Measurements from ENCODE around the gene GXYLT2.

The GXYLT2 gene

GRCh38 chr3:72961752-72962151 lies 73.9 kb downstream of the GXYLT2 start:
- Histone ChIP-seq H3K27ac (ENCODE audit: low read depth, low read length) (no peak overlapping the region), H3K4me3 (ENCODE audit: low read length) (no peak overlapping the region), H3K79me1 (ENCODE audit: low read length) (no peaks in the 10 kb centered on the region), H2BK120ac (ENCODE audit: low read depth, low read length) (no peak overlapping the region), H2BK5ac (ENCODE audit: low read length) (no peak overlapping the region), H4K5ac (ENCODE audit: low read length) (no peak overlapping the region), H3K56ac (ENCODE audit: low read length) (no peak overlapping the region), H3K4ac (ENCODE audit: low read depth, low read length) (no peak overlapping the region), H3K18ac (ENCODE audit: low read length) (no peak overlapping the region), H3K4me1 (ENCODE audit: control insufficient read depth, low read depth, low read length) (no peaks in the 10 kb centered on the region), H3K23ac (ENCODE audit: low read length) (no peak overlapping the region), H3K36me3 (ENCODE audit: control insufficient read depth, insufficient read depth, low read length) (no peaks in the 10 kb centered on the region), H3K79me2 (ENCODE audit: control insufficient read depth, insufficient read depth, low read length) (no peaks in the 10 kb centered on the region), H4K8ac (ENCODE audit: low read depth, low read length) (no peak overlapping the region), H3K9ac (ENCODE audit: low read length) (no peak overlapping the region), H2BK15ac (replicated peaks; ENCODE audit: low read depth) (no peak overlapping the region), H3K4me2 (ENCODE audit: low read length) (no peak overlapping the region), H2AK5ac (ENCODE audit: low read length) (no peak overlapping the region), H3K27me3 (ENCODE audit: insufficient read depth, low read length, poor library complexity) (no peaks in the 10 kb centered on the region)
- no CpG with 5 or more reads among the region's 4 CpGs for WGBS (ENCODE audit: extremely low coverage, insufficient coverage, low lambda C conversion rate)
- DNase-seq = no peak

- H2BK15ac ChIP-seq (replicated peaks; ENCODE audit: low read depth) = no peak overlapping the region
- no peaks in the 10 kb centered on the region for H3K36me3 ChIP-seq (ENCODE audit: control insufficient read depth, insufficient read depth, low read length)
- no peak overlapping the region for H3K4ac ChIP-seq (ENCODE audit: low read depth, low read length)
Measured at GRCh38 chr3:72962317-72962716, 74.5 kb downstream of the GXYLT2 start.

GRCh38 chr3:72964633-72965032 lies 76.8 kb downstream of the GXYLT2 start:
- H3K23ac ChIP-seq (ENCODE audit: low read length) = no peak overlapping the region
- H2AK5ac ChIP-seq (ENCODE audit: low read length) = no peak overlapping the region
- no peak overlapping the region for H2BK15ac ChIP-seq (replicated peaks; ENCODE audit: low read depth)
- no peak overlapping the region for H3K9ac ChIP-seq (ENCODE audit: low read length)
- no peaks in the 10 kb centered on the region for H3K36me3 ChIP-seq (ENCODE audit: control insufficient read depth, insufficient read depth, low read length)
- no peak overlapping the region for H2BK120ac ChIP-seq (ENCODE audit: low read depth, low read length)
- H3K4me1 ChIP-seq (ENCODE audit: control insufficient read depth, low read depth, low read length) = no peaks in the 10 kb centered on the region
- H3K79me2 ChIP-seq (ENCODE audit: control insufficient read depth, insufficient read depth, low read length) = no peaks in the 10 kb centered on the region
- no peak overlapping the region for H3K4me3 ChIP-seq (ENCODE audit: low read length)
- H3K4me2 ChIP-seq (ENCODE audit: low read length) = no peak overlapping the region
- no peaks in the 10 kb centered on the region for H3K27me3 ChIP-seq (ENCODE audit: insufficient read depth, low read length, poor library complexity)
- H3K4ac ChIP-seq (ENCODE audit: low read depth, low read length) = no peak overlapping the region
- H3K56ac ChIP-seq (ENCODE audit: low read length) = no peak overlapping the region
- DNase-seq = no peak
- H3K18ac ChIP-seq (ENCODE audit: low read length) = no peak overlapping the region
- H3K27ac ChIP-seq (ENCODE audit: low read depth, low read length) = no peak overlapping the region
- no peaks in the 10 kb centered on the region for H3K79me1 ChIP-seq (ENCODE audit: low read length)
- no peak overlapping the region for H4K8ac ChIP-seq (ENCODE audit: low read depth, low read length)
- no peak overlapping the region for H4K5ac ChIP-seq (ENCODE audit: low read length)
- H2BK5ac ChIP-seq (ENCODE audit: low read length) = no peak overlapping the region

More at GRCh38 chr3:72962317-72962716, 74.5 kb downstream of the GXYLT2 start:
- H3K9ac ChIP-seq (ENCODE audit: low read length) = no peak overlapping the region
- no peaks in the 10 kb centered on the region for H3K27me3 ChIP-seq (ENCODE audit: insufficient read depth, low read length, poor library complexity)
- no peak overlapping the region for H3K27ac ChIP-seq (ENCODE audit: low read depth, low read length)
- no peaks in the 10 kb centered on the region for H3K79me1 ChIP-seq (ENCODE audit: low read length)
- H3K4me1 ChIP-seq (ENCODE audit: control insufficient read depth, low read depth, low read length) = no peaks in the 10 kb centered on the region
- H3K4me3 ChIP-seq (ENCODE audit: low read length) = no peak overlapping the region
- H3K56ac ChIP-seq (ENCODE audit: low read length) = no peak overlapping the region
- DNase-seq = no peak
- H3K23ac ChIP-seq (ENCODE audit: low read length) = no peak overlapping the region
- no peak overlapping the region for H3K18ac ChIP-seq (ENCODE audit: low read length)
- no peak overlapping the region for H2BK5ac ChIP-seq (ENCODE audit: low read length)
- H4K5ac ChIP-seq (ENCODE audit: low read length) = no peak overlapping the region
- H4K8ac ChIP-seq (ENCODE audit: low read depth, low read length) = no peak overlapping the region
- no peak overlapping the region for H2AK5ac ChIP-seq (ENCODE audit: low read length)
- no peak overlapping the region for H2BK120ac ChIP-seq (ENCODE audit: low read depth, low read length)
- H3K4me2 ChIP-seq (ENCODE audit: low read length) = no peak overlapping the region
- no peaks in the 10 kb centered on the region for H3K79me2 ChIP-seq (ENCODE audit: control insufficient read depth, insufficient read depth, low read length)

DNA sequence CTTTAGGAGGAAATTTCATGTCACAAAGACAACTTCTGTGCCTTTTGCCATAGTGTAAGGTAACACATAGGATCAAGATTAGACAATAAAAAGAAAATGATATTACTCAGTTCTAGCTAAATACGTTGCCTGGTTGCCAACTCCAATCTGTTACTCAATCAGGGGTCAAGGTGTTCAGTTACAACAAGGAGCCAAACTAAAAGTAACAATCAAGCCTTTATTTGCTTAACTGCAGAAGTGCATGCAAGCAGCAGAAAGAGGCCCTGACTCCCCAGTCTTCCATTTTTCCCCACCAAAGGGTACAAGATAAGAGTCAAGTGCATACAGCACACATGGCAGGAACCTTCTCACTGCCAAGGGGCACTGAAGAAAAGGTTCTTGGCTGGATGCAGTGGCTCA lies 80.4 kb downstream of the GXYLT2 start:
- H3K36me3 ChIP-seq (ENCODE audit: control insufficient read depth, insufficient read depth, low read length) = no peaks in the 10 kb centered on the region
- H3K27me3 ChIP-seq (ENCODE audit: insufficient read depth, low read length, poor library complexity) = no peaks in the 10 kb centered on the region
- H2AK5ac ChIP-seq (ENCODE audit: low read length) = no peak overlapping the region
- H3K4ac ChIP-seq (ENCODE audit: low read depth, low read length) = no peak overlapping the region
- DNase-seq = no peak
- no peaks in the 10 kb centered on the region for H3K79me1 ChIP-seq (ENCODE audit: low read length)
- no peak overlapping the region for H3K9ac ChIP-seq (ENCODE audit: low read length)
- H2BK120ac ChIP-seq (ENCODE audit: low read depth, low read length) = no peak overlapping the region
- no peak overlapping the region for H2BK5ac ChIP-seq (ENCODE audit: low read length)
- H3K56ac ChIP-seq (ENCODE audit: low read length) = no peak overlapping the region
- H3K79me2 ChIP-seq (ENCODE audit: control insufficient read depth, insufficient read depth, low read length) = no peaks in the 10 kb centered on the region
- H4K8ac ChIP-seq (ENCODE audit: low read depth, low read length) = no peak overlapping the region
- H3K4me1 ChIP-seq (ENCODE audit: control insufficient read depth, low read depth, low read length) = peaks cover 2% of the 10 kb centered on the region
- H3K4me3 ChIP-seq (ENCODE audit: low read length) = no peak overlapping the region
- H3K23ac ChIP-seq (ENCODE audit: low read length) = no peak overlapping the region
- H3K27ac ChIP-seq (ENCODE audit: low read depth, low read length) = no peak overlapping the region
- H3K4me2 ChIP-seq (ENCODE audit: low read length) = no peak overlapping the region
- H3K18ac ChIP-seq (ENCODE audit: low read length) = no peak overlapping the region
- no peak overlapping the region for H2BK15ac ChIP-seq (replicated peaks; ENCODE audit: low read depth)
- no peak overlapping the region for H4K5ac ChIP-seq (ENCODE audit: low read length)
- no CpG with 5 or more reads among the region's 1 CpG for WGBS (ENCODE audit: extremely low coverage, insufficient coverage, low lambda C conversion rate)

DNA sequence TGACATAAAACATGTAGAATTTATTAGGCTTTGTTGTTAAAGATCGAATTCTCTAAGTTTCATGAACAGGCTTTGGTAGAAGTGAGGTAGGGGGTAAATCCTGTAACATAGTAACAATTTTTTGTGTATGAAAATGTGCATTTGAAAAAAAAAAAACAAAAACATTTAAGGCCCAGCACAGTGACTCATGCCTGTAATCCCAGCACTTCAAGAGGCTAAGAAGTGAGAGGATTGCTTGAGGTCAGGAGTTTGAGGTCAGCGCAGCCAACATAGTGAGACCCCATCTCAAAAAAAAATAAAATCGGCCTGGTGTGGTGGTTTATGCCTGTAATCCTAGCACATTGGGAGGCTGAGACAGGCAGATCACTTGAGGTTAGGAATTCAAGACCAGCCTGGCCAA lies 81.9 kb downstream of the GXYLT2 start:
- no peak overlapping the region for H4K8ac ChIP-seq (ENCODE audit: low read depth, low read length)
- no peak overlapping the region for H2BK5ac ChIP-seq (ENCODE audit: low read length)
- no peak overlapping the region for H3K18ac ChIP-seq (ENCODE audit: low read length)
- H3K27me3 ChIP-seq (ENCODE audit: insufficient read depth, low read length, poor library complexity) = no peaks in the 10 kb centered on the region
- H3K79me1 ChIP-seq (ENCODE audit: low read length) = no peaks in the 10 kb centered on the region
- H3K4me2 ChIP-seq (ENCODE audit: low read length) = no peak overlapping the region
- DNase-seq = no peak
- H2BK15ac ChIP-seq (replicated peaks; ENCODE audit: low read depth) = no peak overlapping the region
- no peak overlapping the region for H4K5ac ChIP-seq (ENCODE audit: low read length)
- H3K4me1 ChIP-seq (ENCODE audit: control insufficient read depth, low read depth, low read length) = peaks cover 7% of the 10 kb centered on the region
- H2BK120ac ChIP-seq (ENCODE audit: low read depth, low read length) = no peak overlapping the region
- no peak overlapping the region for H3K9ac ChIP-seq (ENCODE audit: low read length)
- no peak overlapping the region for H3K23ac ChIP-seq (ENCODE audit: low read length)
- no peaks in the 10 kb centered on the region for H3K36me3 ChIP-seq (ENCODE audit: control insufficient read depth, insufficient read depth, low read length)
- H3K4me3 ChIP-seq (ENCODE audit: low read length) = no peak overlapping the region
- no peak overlapping the region for H3K4ac ChIP-seq (ENCODE audit: low read depth, low read length)
- H3K79me2 ChIP-seq (ENCODE audit: control insufficient read depth, insufficient read depth, low read length) = no peaks in the 10 kb centered on the region
- H2AK5ac ChIP-seq (ENCODE audit: low read length) = no peak overlapping the region
- H3K56ac ChIP-seq (ENCODE audit: low read length) = no peak overlapping the region
- WGBS (ENCODE audit: extremely low coverage, insufficient coverage, low lambda C conversion rate) = no CpG with 5 or more reads among the region's 3 CpGs
- no peak overlapping the region for H3K27ac ChIP-seq (ENCODE audit: low read depth, low read length)

DNA sequence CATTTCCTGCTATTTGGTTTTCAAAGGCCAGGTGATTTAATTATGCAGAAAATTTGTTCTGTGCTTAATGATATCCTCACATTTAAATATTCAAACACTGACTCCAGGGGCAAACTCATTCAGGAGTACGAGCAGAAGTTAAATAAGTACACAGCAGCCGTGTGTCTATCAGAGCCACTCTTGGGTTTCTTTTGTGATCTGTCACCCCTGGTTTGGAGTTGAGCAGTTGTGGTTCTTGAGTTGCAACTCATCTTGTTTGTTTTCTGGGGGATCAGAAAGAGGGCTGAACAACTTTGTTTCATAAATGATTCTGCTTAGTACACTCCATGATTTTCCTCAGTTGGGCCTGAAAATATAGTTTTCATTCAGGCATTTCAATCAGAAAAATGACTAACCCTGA lies 83.1 kb downstream of the GXYLT2 start:
- no peak overlapping the region for H3K56ac ChIP-seq (ENCODE audit: low read length)
- H3K4me2 ChIP-seq (ENCODE audit: low read length) = no peak overlapping the region
- no peak overlapping the region for H4K5ac ChIP-seq (ENCODE audit: low read length)
- H3K36me3 ChIP-seq (ENCODE audit: control insufficient read depth, insufficient read depth, low read length) = no peaks in the 10 kb centered on the region
- H3K18ac ChIP-seq (ENCODE audit: low read length) = no peak overlapping the region
- H3K79me2 ChIP-seq (ENCODE audit: control insufficient read depth, insufficient read depth, low read length) = no peaks in the 10 kb centered on the region
- H3K4ac ChIP-seq (ENCODE audit: low read depth, low read length) = no peak overlapping the region
- no peak overlapping the region for H2BK15ac ChIP-seq (replicated peaks; ENCODE audit: low read depth)
- WGBS (ENCODE audit: extremely low coverage, insufficient coverage, low lambda C conversion rate) = no CpG with 5 or more reads among the region's 2 CpGs
- H3K79me1 ChIP-seq (ENCODE audit: low read length) = no peaks in the 10 kb centered on the region
- H2BK5ac ChIP-seq (ENCODE audit: low read length) = no peak overlapping the region
- no peak overlapping the region for H3K23ac ChIP-seq (ENCODE audit: low read length)
- no peak overlapping the region for H3K9ac ChIP-seq (ENCODE audit: low read length)
- H2AK5ac ChIP-seq (ENCODE audit: low read length) = no peak overlapping the region
- H2BK120ac ChIP-seq (ENCODE audit: low read depth, low read length) = no peak overlapping the region
- no peak for DNase-seq
- no peak overlapping the region for H3K4me3 ChIP-seq (ENCODE audit: low read length)
- no peak overlapping the region for H4K8ac ChIP-seq (ENCODE audit: low read depth, low read length)
- H3K27me3 ChIP-seq (ENCODE audit: insufficient read depth, low read length, poor library complexity) = no peaks in the 10 kb centered on the region
- H3K27ac ChIP-seq (ENCODE audit: low read depth, low read length) = no peak overlapping the region
- H3K4me1 ChIP-seq (ENCODE audit: control insufficient read depth, low read depth, low read length) = peaks cover 10% of the 10 kb centered on the region
